Central memory CD8-positive, alpha-beta T cell (primary cell): Measurements from ENCODE around the gene LIMD2.

Source experiments
- ATAC-seq: fragments of 150-1000 bp; cut with Tn5 transposase; replicated peaks from 2 replicates; pipeline ENCODE4 v1.10.0; 2022; ENCODE audit warnings: mild to moderate bottlenecking, moderate FRiP score, moderate number of reproducible peaks; ENCODE audit not compliant: poor library complexity, severe bottlenecking; ENCODE audit errors: extremely low read depth
- DNase-seq, 2 donors: peaks; one replicate each; pipeline ENCODE4 v3.0.0; 2021; ENCODE audit warnings: low spot score in 2 of 2
- H3K27ac Mint-ChIP-seq: one replicate; pipeline ENCODE4 v1.8.0; 2022; ENCODE audit warnings: low read depth, mild to moderate bottlenecking, moderate library complexity, mixed read lengths
- H3K27me3 Mint-ChIP-seq: one replicate; pipeline ENCODE4 v1.8.0; 2022; ENCODE audit warnings: mixed read lengths
- H3K36me3 Mint-ChIP-seq: one replicate; pipeline ENCODE4 v1.8.0; 2022; ENCODE audit warnings: mild to moderate bottlenecking, moderate library complexity, mixed read lengths; ENCODE audit not compliant: insufficient read depth
- H3K4me1 Mint-ChIP-seq: one replicate; pipeline ENCODE4 v1.8.0; 2022; ENCODE audit warnings: mixed read lengths
- H3K4me3 Mint-ChIP-seq: one replicate; pipeline ENCODE4 v1.8.0; 2022; ENCODE audit warnings: mild to moderate bottlenecking, moderate library complexity, mixed read lengths
- H3K9me3 Mint-ChIP-seq: one replicate; pipeline ENCODE4 v1.8.0; 2022; ENCODE audit warnings: mixed read lengths

LIMD2 gene

DNA sequence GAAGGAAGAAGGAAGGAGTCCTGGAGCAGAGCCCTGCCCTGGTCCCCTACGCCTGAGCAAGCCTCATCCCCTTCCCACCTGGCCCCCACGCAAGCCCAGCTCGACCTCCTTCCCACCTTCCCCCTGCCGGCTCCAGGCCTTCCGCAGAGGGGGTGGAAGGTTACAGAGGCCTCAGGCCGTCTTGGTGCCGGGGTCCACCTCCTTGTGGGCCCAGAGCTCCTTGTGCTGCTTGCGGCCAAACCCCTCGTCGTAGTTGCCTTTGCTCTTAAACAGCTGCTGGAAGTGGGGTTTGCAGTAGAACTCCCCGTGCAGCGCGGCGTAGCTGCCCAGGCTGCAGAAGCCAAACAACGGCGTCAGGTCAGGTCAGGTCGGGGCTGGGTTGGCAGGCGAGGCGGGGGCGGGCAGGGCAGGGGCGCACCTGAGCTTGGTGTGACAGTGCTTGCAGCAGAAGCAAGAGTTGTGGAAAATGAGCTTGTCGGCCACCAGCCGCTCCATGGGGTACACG, 1.5 kb downstream of the LIMD2 start:
- peaks cover 71% of the 10 kb centered on the region for H3K4me1 Mint-ChIP-seq
- DNase-seq (no peak), ATAC-seq (no peak)
- H3K27me3 Mint-ChIP-seq, result no peaks in the 10 kb centered on the region
- H3K27ac Mint-ChIP-seq, result peak overlapping the region; percentile 95
- H3K36me3 Mint-ChIP-seq, result peaks cover 72% of the 10 kb centered on the region
- H3K9me3 Mint-ChIP-seq, result no peaks in the 10 kb centered on the region
- peak overlapping the region; percentile 92 for H3K4me3 Mint-ChIP-seq

DNA sequence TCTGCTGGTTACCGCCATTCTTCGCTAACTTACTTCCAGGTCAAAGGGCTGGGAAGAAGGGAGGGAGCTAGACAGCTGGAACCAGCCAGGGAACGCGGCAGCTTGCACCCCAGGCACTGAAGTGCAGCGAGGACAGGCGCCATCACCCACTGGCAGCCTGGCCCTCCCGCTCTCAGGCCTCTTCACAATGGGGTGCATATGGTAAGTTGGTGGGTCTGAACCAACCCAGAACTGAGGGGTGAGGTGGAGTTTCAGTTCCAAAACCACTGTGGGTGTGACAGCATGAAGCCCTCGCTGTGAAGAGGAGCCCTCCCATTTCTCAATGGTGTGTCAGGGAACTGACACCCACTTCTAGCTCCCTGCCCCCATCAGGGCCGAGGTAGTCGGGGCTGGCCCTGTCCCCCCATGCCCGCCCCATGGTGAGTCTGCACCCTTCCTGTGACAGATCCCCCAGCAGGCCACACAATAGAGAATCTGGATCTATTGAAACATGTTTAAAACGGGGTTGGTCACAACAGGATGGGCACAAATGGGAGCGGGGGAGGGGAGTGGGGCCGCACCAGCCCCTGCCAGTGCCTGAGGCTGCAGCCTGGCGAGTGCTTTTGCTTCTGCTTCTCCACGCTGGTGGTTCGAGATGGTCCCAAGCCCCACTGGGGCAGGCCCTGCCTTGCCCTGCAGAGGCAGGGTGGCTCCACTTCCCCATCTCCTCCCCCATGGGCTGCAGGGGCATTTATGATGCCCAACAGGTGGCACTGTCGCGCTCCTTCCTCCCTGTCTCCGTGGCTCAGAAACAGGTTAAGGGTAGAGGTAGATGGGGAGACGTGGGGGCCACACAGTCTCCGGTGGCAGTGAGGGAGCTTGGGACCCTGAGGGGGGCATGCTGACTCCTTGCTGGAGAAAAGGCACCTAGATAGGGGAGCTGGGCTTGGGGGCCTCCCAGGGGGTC, 2.3 kb downstream of the LIMD2 start:
- peak; percentile 37 for ATAC-seq
- Mint-ChIP-seq H3K9me3 (no peaks in the 10 kb centered on the region), H3K4me3 (peak overlapping the region; percentile 92), H3K27ac (peak overlapping the region; percentile 95), H3K36me3 (peaks cover 76% of the 10 kb centered on the region), H3K27me3 (no peaks in the 10 kb centered on the region), H3K4me1 (peaks cover 71% of the 10 kb centered on the region)
- peak; percentile 83 to 88 for DNase-seq

DNA sequence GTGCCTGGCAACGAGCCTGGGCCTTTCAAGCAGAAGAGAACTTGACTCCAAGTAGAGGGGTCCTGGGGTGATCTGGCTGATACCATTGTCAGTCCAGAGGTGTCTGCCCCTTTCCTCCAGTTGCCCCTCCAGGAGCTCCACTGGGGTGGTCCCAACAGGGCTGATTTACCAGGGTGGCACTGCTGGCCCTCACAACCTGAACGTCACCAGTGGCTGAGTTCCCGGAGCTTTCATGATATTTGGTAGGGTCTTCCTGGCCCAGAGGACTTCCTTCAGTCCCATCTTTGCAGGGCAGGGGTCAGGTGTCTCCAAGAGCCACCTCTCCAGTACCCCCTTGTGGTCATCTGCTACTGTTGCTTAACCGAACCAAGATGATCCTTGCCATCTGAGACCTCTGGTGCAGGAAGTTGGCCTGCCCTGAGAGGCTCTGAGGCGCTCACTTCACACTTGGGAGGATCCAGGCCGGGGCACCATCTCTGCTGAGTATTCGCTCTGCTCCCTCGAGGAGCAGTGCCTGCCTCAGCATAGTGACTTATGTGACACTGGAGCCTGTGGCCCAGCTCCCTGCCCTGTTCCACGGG, 3.5 kb downstream of the LIMD2 start:
- H3K4me1 Mint-ChIP-seq, result peaks cover 60% of the 10 kb centered on the region
- peaks cover 72% of the 10 kb centered on the region for H3K36me3 Mint-ChIP-seq
- peak in 1 of 2 donors; percentile 27 for DNase-seq
- no peaks in the 10 kb centered on the region for H3K27me3 Mint-ChIP-seq
- peak overlapping the region; percentile 95 for H3K27ac Mint-ChIP-seq
- no peaks in the 10 kb centered on the region for H3K9me3 Mint-ChIP-seq
- H3K4me3 Mint-ChIP-seq, result peak overlapping the region; percentile 92
- ATAC-seq, result no peak

DNA sequence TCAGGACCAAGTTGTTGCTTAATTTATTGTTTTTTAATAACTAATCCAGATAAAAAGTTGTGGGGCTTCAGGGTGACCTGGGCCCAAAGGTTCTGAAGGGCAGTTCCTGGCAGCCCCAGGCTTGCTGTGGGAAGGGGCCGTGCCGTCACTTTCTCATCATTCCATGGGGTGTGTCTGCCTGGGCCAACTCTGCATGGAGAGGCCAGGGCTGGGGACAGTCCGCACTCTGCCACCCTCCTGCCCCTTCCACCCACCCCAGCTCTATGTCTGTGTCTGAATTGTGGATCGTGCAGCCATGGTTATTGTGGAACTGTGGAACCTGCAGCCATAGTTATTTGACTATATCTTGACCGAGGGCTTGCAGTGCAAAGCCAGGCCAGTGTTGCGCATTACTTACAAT, 4.0 kb downstream of the LIMD2 start:
- Mint-ChIP-seq H3K36me3 (peaks cover 71% of the 10 kb centered on the region), H3K27me3 (no peaks in the 10 kb centered on the region), H3K4me3 (peak overlapping the region; percentile 92), H3K4me1 (peaks cover 59% of the 10 kb centered on the region), H3K27ac (peak overlapping the region; percentile 95), H3K9me3 (no peaks in the 10 kb centered on the region)
- ATAC-seq (no peak), DNase-seq (no peak)

DNA sequence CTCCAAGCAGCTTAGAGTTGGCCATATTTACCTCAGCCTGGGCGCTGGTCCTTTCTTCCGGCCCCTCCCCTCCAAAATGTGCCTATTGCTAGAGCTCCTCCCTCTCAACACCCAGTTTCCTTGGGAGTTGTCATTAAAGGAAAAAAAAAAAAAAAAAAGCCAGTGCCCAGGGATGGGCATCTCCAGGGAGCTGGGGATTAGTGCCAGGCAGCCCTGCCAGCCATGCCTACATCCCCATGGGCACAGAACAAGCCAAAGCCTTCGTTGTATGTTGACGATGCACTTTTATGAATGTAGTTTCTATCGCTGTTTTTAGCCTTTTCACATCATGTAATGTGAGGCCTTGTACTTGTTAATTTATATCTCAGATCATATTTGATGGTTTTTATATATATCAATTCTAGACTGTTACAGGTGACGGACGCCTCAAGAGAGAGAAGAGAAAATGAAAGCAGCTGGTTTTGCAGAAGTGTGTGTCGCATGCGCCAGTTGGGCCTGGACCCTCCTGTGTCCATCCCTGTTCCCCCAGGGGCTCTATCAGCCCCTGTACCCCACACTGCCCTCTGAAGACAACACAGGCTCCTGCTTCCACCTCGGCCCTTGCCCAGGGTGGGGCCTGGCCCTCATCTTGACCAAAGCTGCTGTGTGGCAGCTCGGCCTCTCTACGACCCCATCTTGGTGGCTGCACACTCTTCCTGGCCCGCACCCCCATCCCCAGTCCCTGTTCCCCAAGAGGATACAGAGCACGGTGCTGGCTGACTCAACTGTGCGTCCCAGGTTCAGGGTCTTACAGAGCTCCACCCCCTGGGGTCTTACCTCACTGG, 4.8 kb downstream of the LIMD2 start:
- no peak for DNase-seq
- Mint-ChIP-seq H3K4me3 (peak overlapping the region; percentile 92), H3K27ac (peak overlapping the region; percentile 95), H3K36me3 (peaks cover 72% of the 10 kb centered on the region), H3K4me1 (peaks cover 58% of the 10 kb centered on the region), H3K9me3 (no peaks in the 10 kb centered on the region), H3K27me3 (no peaks in the 10 kb centered on the region)
- ATAC-seq, result no peak

DNA sequence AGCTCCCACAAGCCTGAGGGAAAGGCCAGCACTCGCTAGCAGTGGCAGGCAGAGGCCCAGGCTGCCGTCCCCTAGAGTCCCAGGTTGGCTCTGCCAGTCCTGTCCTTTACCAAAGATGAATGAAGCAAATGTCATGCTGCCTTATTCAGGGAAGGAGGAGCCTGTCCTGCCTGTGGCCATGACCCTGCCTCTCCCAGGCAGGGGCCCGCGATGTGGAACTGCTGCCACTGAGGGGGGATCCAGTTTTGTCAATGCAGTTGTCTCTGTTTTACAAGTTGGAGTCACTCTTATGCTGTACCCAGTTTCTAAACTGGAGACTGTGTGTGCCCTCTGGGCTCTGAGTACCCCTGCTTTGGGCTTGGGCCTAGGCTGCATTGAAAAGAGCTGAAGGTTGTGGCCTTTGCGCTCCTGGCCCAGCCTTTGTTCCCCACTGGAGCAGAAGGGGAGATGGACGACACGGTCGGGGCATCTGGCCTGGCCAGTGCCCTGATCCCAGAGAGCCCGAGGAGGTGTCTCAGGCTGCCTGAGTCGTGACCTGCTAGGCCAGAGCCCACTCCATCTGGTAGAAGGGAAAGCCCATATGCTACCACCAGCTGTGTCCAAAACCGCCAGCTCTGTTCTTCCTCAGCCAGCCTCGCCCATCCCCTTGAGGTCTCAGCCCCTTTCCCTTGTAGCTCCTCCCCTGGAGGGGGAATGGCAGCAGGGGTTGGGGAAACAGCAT, 5.5 kb downstream of the LIMD2 start:
- Mint-ChIP-seq H3K4me3 (peak overlapping the region; percentile 92), H3K9me3 (no peaks in the 10 kb centered on the region), H3K27me3 (no peaks in the 10 kb centered on the region), H3K36me3 (peaks cover 77% of the 10 kb centered on the region), H3K27ac (peak overlapping the region; percentile 95), H3K4me1 (peaks cover 58% of the 10 kb centered on the region)
- ATAC-seq (no peak), DNase-seq (no peak)

DNA sequence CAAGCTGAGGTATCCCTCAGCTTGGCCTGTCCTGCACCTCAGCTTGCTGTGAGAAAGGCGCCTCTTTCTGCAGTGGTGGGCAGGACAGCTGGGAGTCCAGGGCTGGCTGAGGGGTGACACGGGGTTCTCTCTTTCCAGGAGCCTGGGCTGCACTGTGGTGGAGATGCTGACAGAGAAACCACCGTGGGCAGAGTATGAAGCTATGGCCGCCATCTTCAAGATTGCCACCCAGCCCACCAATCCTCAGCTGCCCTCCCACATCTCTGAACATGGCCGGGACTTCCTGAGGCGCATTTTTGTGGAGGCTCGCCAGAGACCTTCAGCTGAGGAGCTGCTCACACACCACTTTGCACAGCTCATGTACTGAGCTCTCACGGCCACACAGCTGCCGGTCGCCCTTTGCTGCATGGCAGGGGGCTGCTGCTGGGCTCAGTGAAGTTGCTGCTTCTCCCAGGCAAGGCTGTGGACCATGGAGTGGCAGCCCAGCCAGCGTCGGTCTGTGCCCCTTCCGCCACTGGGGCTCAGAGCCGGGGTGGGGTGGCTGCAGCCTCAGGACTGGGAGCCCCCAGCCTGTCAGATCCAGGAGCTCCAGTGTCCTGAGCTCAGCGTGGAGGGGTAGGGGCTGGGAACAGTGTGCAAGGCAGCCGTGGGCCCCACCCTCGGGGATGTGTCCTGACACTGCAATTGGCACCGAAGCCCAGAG, 6.4 kb downstream of the LIMD2 start:
- peaks cover 58% of the 10 kb centered on the region for H3K4me1 Mint-ChIP-seq
- H3K27me3 Mint-ChIP-seq, result no peaks in the 10 kb centered on the region
- H3K9me3 Mint-ChIP-seq, result no peaks in the 10 kb centered on the region
- no peak for DNase-seq
- ATAC-seq, result no peak
- H3K27ac Mint-ChIP-seq, result peak overlapping the region; percentile 95
- peak overlapping the region; percentile 25 for H3K4me3 Mint-ChIP-seq
- peaks cover 73% of the 10 kb centered on the region for H3K36me3 Mint-ChIP-seq

DNA sequence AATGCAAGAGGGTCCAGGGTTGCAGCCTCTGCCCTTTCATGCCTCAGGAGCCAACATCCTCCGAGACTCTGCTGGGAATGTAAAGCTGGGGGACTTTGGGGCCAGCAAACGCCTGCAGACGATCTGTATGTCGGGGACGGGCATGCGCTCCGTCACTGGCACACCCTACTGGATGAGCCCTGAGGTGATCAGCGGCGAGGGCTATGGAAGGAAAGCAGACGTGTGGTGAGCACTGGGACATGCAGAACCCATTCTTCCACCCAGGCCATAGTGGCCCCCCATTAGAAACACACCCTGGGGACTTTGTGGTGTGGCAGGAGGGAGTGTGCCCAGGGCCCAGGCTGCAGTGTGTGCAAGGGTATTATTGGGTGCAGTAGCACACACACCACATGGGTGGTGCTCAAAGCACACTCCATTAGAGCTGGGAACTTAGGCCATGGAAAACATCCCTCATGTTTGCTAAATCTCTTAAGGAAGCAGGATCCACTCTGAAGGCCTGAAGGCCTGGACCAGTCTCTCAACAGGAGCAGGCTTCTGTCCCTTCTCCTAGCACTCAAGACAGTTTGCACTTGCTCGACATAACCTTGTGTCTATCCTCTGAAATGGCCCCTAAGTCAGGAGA, 7.6 kb downstream of the LIMD2 start:
- no peaks in the 10 kb centered on the region for H3K27me3 Mint-ChIP-seq
- DNase-seq (no peak), ATAC-seq (no peak)
- H3K36me3 Mint-ChIP-seq, result peaks cover 62% of the 10 kb centered on the region
- H3K27ac Mint-ChIP-seq, result no peak overlapping the region
- H3K4me1 Mint-ChIP-seq, result peaks cover 48% of the 10 kb centered on the region
- no peaks in the 10 kb centered on the region for H3K9me3 Mint-ChIP-seq
- H3K4me3 Mint-ChIP-seq, result no peak overlapping the region

DNA sequence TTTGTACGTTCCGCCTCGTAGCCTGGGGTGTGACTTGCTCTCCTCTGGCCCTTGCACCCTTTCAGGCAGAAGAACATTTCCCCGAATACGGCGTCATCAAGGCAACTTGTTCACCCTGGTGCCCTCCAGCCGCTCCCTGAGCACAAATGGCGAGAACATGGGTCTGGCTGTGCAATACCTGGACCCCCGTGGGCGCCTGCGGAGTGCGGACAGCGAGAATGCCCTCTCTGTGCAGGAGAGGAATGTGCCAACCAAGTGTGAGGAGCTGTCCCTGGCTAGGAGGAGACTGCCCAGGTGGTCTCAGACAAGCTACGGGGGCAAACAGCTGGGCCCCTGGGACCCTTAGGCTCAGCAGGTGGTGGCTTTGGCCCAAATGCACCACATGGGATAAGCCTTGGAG, 10.4 kb downstream of the LIMD2 start:
- H3K27ac Mint-ChIP-seq, result no peak overlapping the region
- no peak overlapping the region for H3K4me3 Mint-ChIP-seq
- peaks cover 48% of the 10 kb centered on the region for H3K36me3 Mint-ChIP-seq
- no peak for ATAC-seq
- no peaks in the 10 kb centered on the region for H3K27me3 Mint-ChIP-seq
- no peaks in the 10 kb centered on the region for H3K9me3 Mint-ChIP-seq
- DNase-seq, result no peak
- peaks cover 21% of the 10 kb centered on the region for H3K4me1 Mint-ChIP-seq

DNA sequence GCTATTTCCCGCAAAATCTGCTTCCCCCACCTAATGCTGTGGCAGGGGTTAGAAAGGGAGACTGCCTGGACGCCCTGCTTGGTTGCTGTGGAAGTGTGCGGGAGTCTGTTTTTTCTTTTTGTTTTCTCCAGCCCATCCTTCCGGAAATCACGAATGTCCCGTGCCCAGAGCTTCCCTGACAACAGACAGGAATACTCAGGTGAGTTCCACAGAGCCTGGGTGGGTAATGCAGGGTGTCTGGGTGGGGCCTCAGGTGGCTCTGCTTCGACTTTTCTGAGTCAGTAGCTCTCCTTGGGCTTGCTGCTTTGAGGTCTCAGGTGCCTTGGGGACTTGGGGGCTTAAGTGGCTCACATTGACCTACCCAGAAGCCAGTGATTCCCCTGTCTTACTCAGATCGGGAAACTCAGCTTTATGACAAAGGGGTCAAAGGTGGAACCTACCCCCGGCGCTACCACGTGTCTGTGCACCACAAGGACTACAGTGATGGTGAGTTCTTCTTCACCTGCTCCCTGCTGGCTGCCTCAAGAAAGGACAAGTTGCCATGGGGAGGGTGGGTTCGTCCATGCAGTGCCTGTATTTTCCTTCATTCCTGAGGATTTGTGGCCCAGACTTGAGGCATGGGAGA, 11.4 kb downstream of the LIMD2 start:
- peaks cover 50% of the 10 kb centered on the region for H3K36me3 Mint-ChIP-seq
- H3K9me3 Mint-ChIP-seq, result no peaks in the 10 kb centered on the region
- H3K4me3 Mint-ChIP-seq, result no peak overlapping the region
- ATAC-seq, result no peak
- DNase-seq, result no peak
- H3K4me1 Mint-ChIP-seq, result peaks cover 14% of the 10 kb centered on the region
- H3K27ac Mint-ChIP-seq, result no peak overlapping the region
- H3K27me3 Mint-ChIP-seq, result no peaks in the 10 kb centered on the region

DNA sequence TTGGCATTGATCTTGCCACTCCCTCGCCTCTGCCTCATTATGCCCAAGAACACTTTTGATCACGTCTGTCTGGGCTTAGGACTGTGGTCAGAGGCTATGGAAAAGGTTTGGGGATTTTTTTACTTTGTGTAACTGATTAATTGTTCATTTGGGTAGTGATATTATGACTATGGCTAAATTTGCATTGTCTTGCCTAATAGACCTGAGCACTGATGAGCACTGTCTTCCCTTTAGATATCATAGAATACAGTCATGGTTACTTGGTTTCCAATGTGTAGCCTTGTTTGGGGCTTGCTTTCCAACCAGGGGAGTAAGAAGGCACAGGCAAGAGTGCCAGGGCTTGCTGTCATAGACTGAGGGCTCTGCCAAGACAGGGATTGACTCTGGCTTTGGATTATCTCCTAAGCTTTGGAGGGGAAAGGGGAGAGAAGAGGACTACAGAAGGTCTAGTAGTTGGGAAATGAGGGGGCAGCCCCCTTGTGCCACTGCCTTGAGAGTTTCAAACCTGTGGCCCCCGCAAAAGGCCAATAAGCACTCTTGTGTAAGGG, 13.7 kb downstream of the LIMD2 start:
- peaks cover 43% of the 10 kb centered on the region for H3K36me3 Mint-ChIP-seq
- no peak for ATAC-seq
- no peak overlapping the region for H3K27ac Mint-ChIP-seq

More for the DNA sequence above, 13.7 kb downstream of the LIMD2 start:
- Mint-ChIP-seq H3K4me3 (no peak overlapping the region), H3K9me3 (no peaks in the 10 kb centered on the region), H3K4me1 (peaks cover 10% of the 10 kb centered on the region), H3K27me3 (no peaks in the 10 kb centered on the region)
- no peak for DNase-seq
